ENCODE data around the gene CSTB.

Gene CSTB

GRCh38 chr21:43731891-43732711 lies 44.0 kb downstream of the CSTB start:
- no peak overlapping the region for H3K4me3 ChIP-seq (ENCODE audit: control insufficient read depth, low read depth, low read length)
- no peak for TF ChIP-seq CTCF (IDR thresholded peaks at IDR 0.05; ENCODE audit: control insufficient read depth, insufficient read depth, low read depth, low read length, missing control alignments)
- DNase-seq (ENCODE audit: low read depth): peak; percentile 34

GRCh38 chr21:43731476-43731875 lies 44.6 kb downstream of the CSTB start:
- TF ChIP-seq CTCF (IDR thresholded peaks at IDR 0.05; ENCODE audit: control insufficient read depth, insufficient read depth, low read depth, low read length, missing control alignments): no peak
- H3K4me3 ChIP-seq (ENCODE audit: control insufficient read depth, low read depth, low read length): no peak overlapping the region
- DNase-seq (ENCODE audit: low read depth): no peak

GRCh38 chr21:43728467-43729390 lies 47.4 kb downstream of the CSTB start:
- peak; percentile 15 for TF ChIP-seq CTCF (IDR thresholded peaks at IDR 0.05; ENCODE audit: control insufficient read depth, insufficient read depth, low read depth, low read length, missing control alignments)
- peak; percentile 93 for DNase-seq (ENCODE audit: low read depth)
- H3K4me3 ChIP-seq (ENCODE audit: control insufficient read depth, low read depth, low read length): peak overlapping the region; percentile 43

- no peak for TF ChIP-seq CTCF (IDR thresholded peaks at IDR 0.05; ENCODE audit: control insufficient read depth, insufficient read depth, low read depth, low read length, missing control alignments)
- no peak for DNase-seq (ENCODE audit: low read depth)
Observed at GRCh38 chr21:43728154-43728466, 48.0 kb downstream of the CSTB start.

GRCh38 chr21:43727519-43728153 lies 48.5 kb downstream of the CSTB start:
- no peak overlapping the region for H3K4me3 ChIP-seq (ENCODE audit: control insufficient read depth, low read depth, low read length)
- DNase-seq (ENCODE audit: low read depth): no peak
- peak; percentile 10 for TF ChIP-seq CTCF (IDR thresholded peaks at IDR 0.05; ENCODE audit: control insufficient read depth, insufficient read depth, low read depth, low read length, missing control alignments)

More at GRCh38 chr21:43728154-43728466, 48.0 kb downstream of the CSTB start:
- H3K4me3 ChIP-seq (ENCODE audit: control insufficient read depth, low read depth, low read length): no peak overlapping the region

All from AG09309 (cell line).